IMR-90 (cell line): ENCODE data around the gene ABCA2. TPM values are rescaled to one million over a fixed set of nuclear protein-coding genes. Genes with fewer than 3 reads are reported as not detected.

Experiments used
- ATAC-seq: fragments of 200-7000 bp; cut with Tn5 transposase; 2 replicates; pipeline ENCODE4 v1.9.1; 2020; ENCODE audit warnings: low read depth, mild to moderate bottlenecking, moderate library complexity
- BruUV-seq: library from RNA; stranded (reverse); fragments of 400-500 nt; replicated peaks from 2 replicates; lab custom pipeline; 2021; lab: Mats Ljungman, UMichigan
- CTCF ChIA-PET: fragments of 300-600 bp; formaldehyde crosslinking; extraction: SDS; loops from one replicate; lab custom pipeline; 2021; ENCODE audit warnings: antibody characterized with exemption; lab: Yijun Ruan, JAX
- POLR2A ChIA-PET: fragments of 300-600 bp; sonication (Branson Sonifier 250); formaldehyde crosslinking; loops from one replicate; lab custom pipeline; 2022; ENCODE audit warnings: antibody characterized with exemption; ENCODE audit not compliant: unreplicated experiment; lab: Charles Lee
- DNase-seq: peaks from one replicate; pipeline ENCODE4 v3.0.0; 2013
- H2AFZ ChIP-seq: replicated peaks from 2 replicates; pipeline ENCODE3; 2013; ENCODE audit warnings: low read length, mild to moderate bottlenecking; ENCODE audit not compliant: poor library complexity
- H2AK5ac ChIP-seq: 2 replicates; pipeline ENCODE4 v1.6.1; 2013; ENCODE audit warnings: low read depth, low read length, inconsistent platforms
- H2AK9ac ChIP-seq: replicated peaks from 2 replicates; pipeline ENCODE3; 2013; ENCODE audit warnings: mild to moderate bottlenecking, low read depth, low read length, moderate library complexity; ENCODE audit not compliant: poor library complexity
- H2BK120ac ChIP-seq: 2 replicates; pipeline ENCODE4 v1.6.1; 2013; ENCODE audit warnings: low read depth, low read length, inconsistent platforms
- H2BK15ac ChIP-seq: 3 replicates; pipeline ENCODE4 v1.6.1; 2013; ENCODE audit warnings: low read depth, low read length, inconsistent platforms
- H2BK20ac ChIP-seq: 2 replicates; pipeline ENCODE4 v1.6.1; 2013; ENCODE audit warnings: low read depth, mild to moderate bottlenecking, inconsistent platforms, low read length, moderate library complexity
- H2BK5ac ChIP-seq: 2 replicates; pipeline ENCODE4 v1.6.1; 2013; ENCODE audit warnings: mild to moderate bottlenecking, low read depth, low read length, inconsistent platforms; ENCODE audit not compliant: poor library complexity, severe bottlenecking
- H3K14ac ChIP-seq: replicated peaks from 2 replicates; pipeline ENCODE4 v1.6.1; 2013; ENCODE audit warnings: low read depth, low read length, inconsistent platforms
- H3K18ac ChIP-seq: 2 replicates; pipeline ENCODE4 v1.6.1; 2013; ENCODE audit warnings: low read depth, low read length, control low read depth
- H3K23ac ChIP-seq: 2 replicates; pipeline ENCODE4 v1.6.1; 2013; ENCODE audit warnings: low read depth, low read length, inconsistent platforms
- H3K27ac ChIP-seq: 2 replicates; pipeline ENCODE4 v1.5.1; 2013; ENCODE audit warnings: mild to moderate bottlenecking, control low read depth, low read length; ENCODE audit not compliant: insufficient read depth
- H3K27me3 ChIP-seq: 2 replicates; pipeline ENCODE4 v1.6.1; 2013; ENCODE audit warnings: low read length; ENCODE audit not compliant: control insufficient read depth, insufficient read depth
- H3K36me3 ChIP-seq: 2 replicates; pipeline ENCODE4 v1.6.1; 2013; ENCODE audit warnings: low read length, mixed read lengths; ENCODE audit not compliant: control insufficient read depth, insufficient read depth
- H3K4ac ChIP-seq: 2 replicates; pipeline ENCODE4 v1.6.1; 2013; ENCODE audit warnings: low read depth, low read length, inconsistent platforms
- H3K4me1 ChIP-seq: 2 replicates; pipeline ENCODE4 v1.6.1; 2013; ENCODE audit warnings: low read length, mixed read lengths; ENCODE audit not compliant: control insufficient read depth, insufficient read depth
- H3K4me2 ChIP-seq: 2 replicates; pipeline ENCODE4 v1.6.1; 2013; ENCODE audit warnings: low read depth, mild to moderate bottlenecking, control low read depth, low read length, moderate library complexity
- H3K4me3 ChIP-seq: 2 replicates; pipeline ENCODE4 v1.5.1; 2013; ENCODE audit warnings: low read depth, mild to moderate bottlenecking, control low read depth, low read length, moderate library complexity; ENCODE audit not compliant: insufficient read depth
- H3K56ac ChIP-seq: 2 replicates; pipeline ENCODE4 v1.6.1; 2013; ENCODE audit warnings: low read length, inconsistent platforms; ENCODE audit not compliant: insufficient read depth; ENCODE audit errors: extremely low read depth
- H3K79me1 ChIP-seq, 2 experiments: 2 replicates each; pipeline ENCODE4 v1.6.1; 2013; ENCODE audit warnings: low read length in 2 of 2, inconsistent platforms in 1 of 2, low read depth in 1 of 2
- H3K9ac ChIP-seq: 2 replicates; pipeline ENCODE4 v1.6.1; 2013; ENCODE audit warnings: low read depth, low read length, control low read depth
- H3K9me1 ChIP-seq: 2 replicates; pipeline ENCODE4 v1.6.1; 2013; ENCODE audit warnings: low read length, inconsistent platforms; ENCODE audit not compliant: insufficient read depth
- H3K9me3 ChIP-seq: 2 replicates; pipeline ENCODE4 v1.6.1; 2013; ENCODE audit warnings: low read length; ENCODE audit not compliant: control insufficient read depth, insufficient read depth
- H4K20me1 ChIP-seq: 2 replicates; pipeline ENCODE4 v1.6.1; 2013; ENCODE audit warnings: low read length, inconsistent platforms; ENCODE audit not compliant: insufficient read depth
- H4K5ac ChIP-seq: 2 replicates; pipeline ENCODE4 v1.6.1; 2013; ENCODE audit warnings: mild to moderate bottlenecking, low read depth, low read length, control low read depth
- H4K8ac ChIP-seq, 2 experiments: 2 replicates each; pipeline ENCODE4 v1.6.1; 2013; ENCODE audit warnings: low read depth in 2 of 2, low read length in 2 of 2, control low read depth in 1 of 2, inconsistent platforms in 1 of 2
- H4K91ac ChIP-seq: 2 replicates; pipeline ENCODE4 v1.6.1; 2013; ENCODE audit warnings: low read depth, low read length, inconsistent platforms; ENCODE audit not compliant: insufficient read depth
- CHD1 ChIP-seq: IDR thresholded peaks from 2 replicates; pipeline ENCODE4 v1.6.1; 2012; ENCODE audit warnings: low read depth, low read length, improper control_type of control experiment
- CTCF ChIP-seq: conservative IDR thresholded peaks from 2 replicates; pipeline ENCODE4 v1.5.1; 2012; ENCODE audit warnings: mild to moderate bottlenecking, low read depth, low read length, improper control_type of control experiment
- MAFK ChIP-seq: IDR thresholded peaks from 2 replicates; pipeline ENCODE4 v1.6.1; 2012; ENCODE audit warnings: low read depth, low read length, improper control_type of control experiment
- MAZ ChIP-seq: IDR thresholded peaks from 2 replicates; pipeline ENCODE4 v1.6.1; 2012; ENCODE audit warnings: low read depth, mild to moderate bottlenecking, low read length, improper control_type of control experiment, moderate library complexity, borderline replicate concordance
- NFE2L2 ChIP-seq: fragments of 150-350 bp; IDR thresholded peaks from 2 replicates; pipeline ENCODE4 v1.6.1; 2016; ENCODE audit warnings: low read depth, mild to moderate bottlenecking, low read length
- POLR2A ChIP-seq: IDR thresholded peaks from 2 replicates; pipeline ENCODE4 v1.6.1; 2012; ENCODE audit warnings: mild to moderate bottlenecking, low read depth, low read length
- RCOR1 ChIP-seq: IDR thresholded peaks from 2 replicates; pipeline ENCODE4 v1.6.1; 2012; ENCODE audit warnings: mild to moderate bottlenecking, low read length, improper control_type of control experiment; ENCODE audit not compliant: insufficient replicate concordance
- RFX5 ChIP-seq: IDR thresholded peaks from 2 replicates; pipeline ENCODE4 v1.8.0; 2012; ENCODE audit warnings: low read depth, mild to moderate bottlenecking, low read length, moderate library complexity
- WGBS, 2 experiments: methylation state at CpG; one replicate each; pipeline versions ENCODE4 v1.1.5 to v1.1.7; 2013; ENCODE audit warnings: missing lambda C conversion rate in 2 of 2; ENCODE audit not compliant: insufficient read length in 1 of 2; ENCODE audit errors: extremely low coverage in 2 of 2; 5-methylcytosine and 5-hydroxymethylcytosine counted together
- dilution Hi-C: fragments of 300-500 bp; cut with HindIII; formaldehyde crosslinking; loops from one replicate; pipeline ENCODE4 v1.14.3; 2018; ENCODE audit warnings: low sequenced_read_pairs; ENCODE audit not compliant: unreplicated experiment
- in situ Hi-C: fragments of 300-500 bp; cut with MboI; formaldehyde crosslinking; loops from 3 replicates; pipeline ENCODE4 v1.14.3; 2019; ENCODE audit warnings: low sequenced_read_pairs, inconsistent platforms, mixed read lengths
- intact Hi-C: fragments of 100-400 bp; cut with micrococcal nuclease; formaldehyde crosslinking; loops from 2 replicates; pipeline ENCODE4 v1.10.0; 2022
- polyA plus RNA-seq, 3 experiments: library from polyadenylated mRNA; depleted of rRNA; stranded (reverse); fragments of >200 nt; gene quantifications; 2 replicates each; pipeline ENCODE4 v1.2.3, GENCODE V29; 2012; ENCODE audit warnings: low replicate concordance in 1 of 3
- total RNA-seq: library from RNA; depleted of rRNA; stranded (reverse); fragments of >200 nt; gene quantifications from 2 replicates; pipeline ENCODE4 v1.2.3, GENCODE V29; 2012

ABCA2 gene
- total and polyA plus RNA-seq, 2 of the 4 experiments (the other 2 are of a cell fraction) = 3.8 to 46.0 TPM

- Histone ChIP-seq H3K18ac (no peak overlapping the region), H3K27me3 (peaks cover 14% of the 10 kb centered on the region; the same call in 1 of the 2 replicates), H3K4ac (no peak overlapping the region), H2AK9ac (no peak overlapping the region), H2BK15ac (no peak overlapping the region), H3K9ac (no peak overlapping the region), H3K79me1 (no peaks in the 10 kb centered on the region), H4K91ac (no peak overlapping the region), H2BK120ac (no peak overlapping the region), H4K5ac (no peak overlapping the region), H3K56ac (no peak overlapping the region), H3K4me2 (no peak overlapping the region), H3K4me3 (no peak overlapping the region), H2BK20ac (no peak overlapping the region), H3K14ac (no peak overlapping the region), H3K9me3 (no peaks in the 10 kb centered on the region), H3K4me1 (no peaks in the 10 kb centered on the region), H2BK5ac (no peak overlapping the region), H3K36me3 (no peaks in the 10 kb centered on the region), H3K27ac (no peak overlapping the region), H3K9me1 (no peaks in the 10 kb centered on the region), H2AK5ac (no peak overlapping the region), H4K8ac (no peak overlapping the region), H2AFZ (no peak overlapping the region), H4K20me1 (no peaks in the 10 kb centered on the region), H3K23ac (no peak overlapping the region)
- no peak for TF ChIP-seq RFX5
- TF ChIP-seq CHD1 = no peak
- TF ChIP-seq RCOR1 = no peak
- no peak for TF ChIP-seq MAFK
- TF ChIP-seq NFE2L2 = no peak
- no peak for TF ChIP-seq MAZ
- TF ChIP-seq POLR2A = no peak
- no peak for TF ChIP-seq CTCF
- DNase-seq (no peak), ATAC-seq (no peak)
- ChIA-PET CTCF (no interaction called here), POLR2A (no interaction called here)
- dilution Hi-C loops (no loop called here), in situ Hi-C loops (no loop called here), intact Hi-C loops (no loop called here)
- BruUV-seq = no TSS peak
- 60% methylated on average over 9 of the region's 14 CpGs; no CpG with 5 or more reads in 1 of the 2 experiments for WGBS, 2 experiments
These were observed 56.3 kb downstream of the ABCA2 start for GRCh38 chr9:136971746-136972145.
